HL-60 (cell line): ENCODE results near the gene SUMF1.

Experiments
- DNase-seq, 2 experiments: peaks; one replicate each; pipeline ENCODE4 v3.0.0-alpha.2; 2010 to 2020; ENCODE audit warnings: low read depth in 1 of 2, low spot score in 1 of 2
- H3K27ac ChIP-seq: fragments of 250-450 bp; sonication (Bioruptor Pico); replicated peaks from 2 replicates; pipeline ENCODE4 v1.5.1; 2020; ENCODE audit warnings: mild to moderate bottlenecking, moderate library complexity
- H3K27me3 ChIP-seq: fragments of 250-450 bp; sonication (Bioruptor Pico); 2 replicates; pipeline ENCODE4 v1.5.1; 2021; ENCODE audit warnings: mild to moderate bottlenecking, moderate library complexity; ENCODE audit not compliant: insufficient read depth, poor library complexity, severe bottlenecking
- H3K4me3 ChIP-seq: replicated peaks from 2 replicates; pipeline ENCODE4 v1.5.1; 2011; ENCODE audit warnings: mild to moderate bottlenecking, control low read depth, low read length; ENCODE audit not compliant: insufficient read depth
- CTCF ChIP-seq: IDR thresholded peaks from one replicate; pipeline ENCODE4 v1.5.1; 2011; ENCODE audit warnings: low read length, control low read depth, inconsistent platforms; ENCODE audit not compliant: insufficient read depth
- GABPA ChIP-seq: IDR thresholded peaks from 2 replicates; pipeline ENCODE4 v1.6.1; 2012; ENCODE audit warnings: low read depth
- POLR2AphosphoS5 ChIP-seq: IDR thresholded peaks from 2 replicates; pipeline ENCODE4 v1.6.1; 2012; ENCODE audit warnings: low read depth
- REST ChIP-seq: IDR thresholded peaks from 2 replicates; pipeline ENCODE4 v1.6.1; 2012; ENCODE audit warnings: low read depth; ENCODE audit not compliant: insufficient replicate concordance
- SPI1 ChIP-seq: IDR thresholded peaks from 2 replicates; pipeline ENCODE4 v1.6.1; 2012; ENCODE audit warnings: low read depth, mild to moderate bottlenecking, borderline replicate concordance

The SUMF1 gene

GRCh38 chr3:4440951-4441350, 26.1 kb downstream of the SUMF1 start:
- Histone ChIP-seq H3K27ac (no peak overlapping the region), H3K27me3 (no peaks in the 10 kb centered on the region), H3K4me3 (no peak overlapping the region)
- no peak for DNase-seq
- no peak for TF ChIP-seq GABPA
- TF ChIP-seq REST: no peak
- TF ChIP-seq POLR2AphosphoS5: no peak
- TF ChIP-seq SPI1: no peak
- TF ChIP-seq CTCF: no peak

- TF ChIP-seq SPI1 (no peak), POLR2AphosphoS5 (no peak), CTCF (no peak)
- no peak overlapping the region for H3K27ac ChIP-seq
- no peaks in the 10 kb centered on the region for H3K27me3 ChIP-seq
- H3K4me3 ChIP-seq: no peak overlapping the region
- no peak for DNase-seq
These were observed 28.8 kb downstream of the SUMF1 start for GRCh38 chr3:4438296-4438695.

GRCh38 chr3:4432259-4432658, 34.8 kb downstream of the SUMF1 start:
- no peaks in the 10 kb centered on the region for H3K27me3 ChIP-seq
- no peak overlapping the region for H3K4me3 ChIP-seq
- DNase-seq: no peak
- H3K27ac ChIP-seq: no peak overlapping the region
- TF ChIP-seq REST (no peak), CTCF (no peak), GABPA (no peak), SPI1 (no peak), POLR2AphosphoS5 (no peak)

- no peak for DNase-seq
- TF ChIP-seq REST (no peak), POLR2AphosphoS5 (no peak), SPI1 (no peak), GABPA (no peak), CTCF (no peak)
- Histone ChIP-seq H3K27me3 (no peaks in the 10 kb centered on the region), H3K4me3 (no peak overlapping the region), H3K27ac (no peak overlapping the region)
These were observed 37.3 kb downstream of the SUMF1 start for GRCh38 chr3:4429648-4430350.
